Measurements from ENCODE around the gene ADAMTS7.
"Not testable (repeated sequence)": the region's sequence is repeated elsewhere in the genome, so short reads cannot be mapped to it uniquely, and the experiment has no call there.

ADAMTS7 gene

DNA sequence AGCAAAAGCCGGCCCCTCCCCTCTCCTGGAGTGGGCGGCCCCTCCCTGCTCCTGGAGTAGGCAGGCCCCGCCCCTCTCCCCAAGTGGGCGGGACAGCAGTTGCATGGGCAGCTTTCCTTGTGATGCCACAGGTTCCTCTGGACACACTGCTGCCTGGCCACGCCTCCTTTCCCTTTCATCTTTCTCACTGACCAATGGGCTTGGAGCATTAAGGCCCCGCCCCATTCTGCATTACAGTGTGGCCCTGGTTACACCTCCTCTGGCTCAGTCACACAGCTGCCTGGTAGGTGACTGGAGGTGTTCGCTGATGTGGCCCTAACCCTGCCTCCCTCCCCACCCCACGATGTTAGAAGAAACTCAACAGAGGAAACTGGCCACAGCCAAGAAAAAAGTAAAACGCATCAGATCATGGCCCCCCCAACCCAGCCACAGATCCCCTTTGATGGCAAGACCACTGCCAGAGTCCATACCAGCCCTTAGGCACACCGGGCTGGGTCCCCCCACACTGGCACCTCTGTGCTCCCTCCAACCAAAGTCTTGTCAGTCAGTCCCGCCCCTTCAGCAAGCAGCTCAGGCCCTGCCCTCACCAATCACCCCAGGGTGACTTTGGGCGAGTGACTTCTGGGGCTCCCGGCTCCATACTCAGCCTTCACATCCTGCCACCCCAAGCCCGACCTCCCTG lies 84.3 kb downstream of the ADAMTS7 start:
- DNase-seq (ENCODE audit: low read depth in 2 of 2) = no peak

DNA sequence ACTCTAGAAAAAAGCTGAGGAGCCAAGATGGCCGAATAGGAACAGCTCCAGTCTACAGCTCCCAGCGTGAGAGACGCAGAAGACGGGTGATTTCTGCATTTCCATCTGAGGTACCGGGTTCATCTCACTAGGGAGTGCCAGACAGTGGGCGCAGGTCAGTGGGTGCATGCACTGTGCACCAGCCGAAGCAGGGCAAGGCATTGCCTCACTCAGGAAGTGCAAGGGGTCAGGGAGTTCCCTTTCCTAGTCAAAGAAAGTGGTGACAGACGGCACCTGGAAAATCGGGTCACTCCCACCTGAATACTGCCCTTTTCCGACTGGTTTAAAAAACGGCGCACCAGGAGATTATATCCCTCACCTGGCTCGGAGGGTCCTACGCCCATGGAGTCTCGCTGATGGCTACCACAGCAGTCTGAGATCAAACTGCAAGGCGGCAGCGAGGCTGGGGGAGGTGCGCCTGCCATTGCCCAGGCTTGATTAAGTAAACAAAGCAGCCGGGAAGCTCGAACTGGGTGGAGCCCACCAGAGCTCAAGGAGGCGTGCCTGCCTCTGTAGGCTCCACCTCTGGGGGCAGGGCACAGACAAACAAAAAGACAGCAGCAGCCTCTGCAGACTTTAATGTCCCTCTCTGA lies 91.3 kb downstream of the ADAMTS7 start:
- DNase-seq (ENCODE audit: low read depth in 2 of 2) = not testable (repeated sequence)

DNA sequence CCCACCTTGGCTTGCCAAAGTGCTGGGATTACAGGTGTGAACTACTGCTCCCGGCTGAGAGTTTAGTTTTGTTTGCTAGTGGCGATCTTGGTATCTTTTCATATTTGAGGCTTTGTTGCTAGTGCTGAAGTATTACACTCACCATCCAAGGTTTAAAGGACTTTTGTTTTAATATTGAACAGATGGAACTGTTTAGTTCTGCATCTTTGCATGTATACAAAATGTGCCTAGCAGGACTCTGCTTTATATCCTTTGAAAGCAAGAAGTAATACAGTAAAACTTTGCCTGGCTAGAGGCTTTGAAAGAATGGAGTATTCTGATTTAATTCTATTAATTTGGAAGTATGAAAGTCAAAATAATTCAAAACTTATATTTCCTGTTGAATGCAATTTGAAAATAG lies 92.4 kb downstream of the ADAMTS7 start:
- DNase-seq (ENCODE audit: low read depth in 2 of 2) = no peak

DNA sequence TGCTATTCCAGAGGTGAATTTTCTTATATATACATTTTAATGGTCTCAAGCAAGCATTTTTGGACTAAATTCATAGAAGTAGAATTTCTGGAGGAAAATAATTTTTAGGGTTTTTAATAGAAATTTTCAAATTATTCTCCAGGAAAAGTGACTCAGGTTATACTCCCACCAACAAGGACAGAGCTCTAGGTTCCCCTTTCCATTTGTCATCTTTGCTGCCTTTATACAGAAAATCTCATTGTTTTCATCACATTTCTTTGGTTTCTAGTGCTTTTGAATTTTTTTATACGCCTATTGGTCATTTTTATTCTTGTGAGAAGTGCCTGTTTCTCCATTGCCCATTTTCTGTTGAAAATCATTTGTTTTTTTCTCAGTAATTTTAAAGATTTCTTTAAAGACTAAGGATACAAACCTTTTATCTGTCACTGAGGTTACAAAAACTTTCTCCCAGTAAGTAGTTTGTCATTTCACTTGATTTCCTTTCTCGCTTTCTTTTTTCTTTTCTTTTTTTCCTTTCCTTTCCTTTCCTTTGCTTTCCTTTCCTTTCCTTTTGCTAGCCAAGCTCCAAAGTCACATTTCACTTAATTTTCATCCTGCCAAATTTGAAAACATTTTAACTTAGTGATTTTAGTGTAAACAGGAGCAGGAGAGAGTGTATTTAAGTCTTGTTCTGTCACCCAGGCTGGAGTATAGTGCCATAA lies 93.2 kb downstream of the ADAMTS7 start:
- no peak for DNase-seq (ENCODE audit: low read depth in 2 of 2)

GRCh38 chr15:78716651-78717050 lies 94.6 kb downstream of the ADAMTS7 start:
- no peak for DNase-seq (ENCODE audit: low read depth in 2 of 2)

GRCh38 chr15:78715930-78716329 lies 95.3 kb downstream of the ADAMTS7 start:
- no peak for DNase-seq (ENCODE audit: low read depth in 2 of 2)

- DNase-seq (ENCODE audit: low read depth in 2 of 2) = no peak
These were observed 95.8 kb downstream of the ADAMTS7 start for GRCh38 chr15:78715434-78715833.

DNA sequence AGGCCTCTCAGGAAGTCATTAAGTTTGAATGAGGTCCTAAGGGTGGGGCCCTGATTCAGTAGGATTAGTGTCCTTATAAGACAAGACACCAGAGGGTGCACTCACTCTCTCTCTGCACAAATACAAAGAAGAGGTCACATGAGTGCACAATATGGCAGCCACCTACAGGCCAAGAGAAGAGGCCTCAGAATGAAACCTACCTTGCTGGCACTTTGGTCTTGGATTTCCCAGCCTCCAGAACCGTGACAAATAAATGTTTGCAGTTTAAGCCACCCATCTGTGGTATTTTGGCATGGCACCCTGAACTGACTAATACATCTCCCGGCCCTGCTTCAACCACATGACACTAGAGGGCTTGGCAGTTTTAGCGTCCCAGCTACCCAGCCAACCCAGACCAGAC lies 96.4 kb downstream of the ADAMTS7 start:
- no peak for DNase-seq (ENCODE audit: low read depth in 2 of 2)

DNA sequence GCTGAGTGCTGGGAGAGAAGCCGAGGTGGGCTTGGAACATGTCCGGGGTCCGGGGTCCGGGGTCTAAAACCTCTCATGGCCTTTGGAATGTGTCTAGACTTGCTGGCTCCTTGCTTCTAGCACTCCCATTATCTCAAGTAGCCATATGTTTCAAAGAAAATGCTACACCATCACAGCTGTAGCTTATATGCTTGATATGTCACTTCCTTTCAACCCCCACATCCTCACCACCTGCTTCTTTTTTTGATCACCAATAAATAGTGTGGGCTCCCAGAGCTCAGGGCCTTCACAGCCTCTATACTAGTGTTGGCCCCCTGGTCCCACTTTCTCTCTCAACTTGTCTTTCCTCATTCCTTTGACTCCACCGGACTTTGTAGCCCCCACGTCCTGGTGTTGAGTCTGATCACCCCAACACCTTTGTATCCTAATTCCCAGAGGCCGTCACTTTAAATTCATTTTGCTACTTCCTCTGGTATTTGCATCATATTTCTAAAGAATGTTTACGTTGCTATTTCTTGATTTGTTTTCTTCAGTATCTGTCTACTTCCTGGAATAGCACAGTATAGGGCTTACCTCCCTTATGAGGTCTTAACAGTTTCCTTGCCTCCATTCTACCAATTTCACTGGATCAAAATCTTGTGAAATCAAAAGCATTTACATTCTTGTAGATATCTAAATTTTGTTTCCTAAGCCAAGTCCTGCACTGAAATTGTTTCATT lies 98.3 kb downstream of the ADAMTS7 start:
- no peak for DNase-seq (ENCODE audit: low read depth in 2 of 2)

DNA sequence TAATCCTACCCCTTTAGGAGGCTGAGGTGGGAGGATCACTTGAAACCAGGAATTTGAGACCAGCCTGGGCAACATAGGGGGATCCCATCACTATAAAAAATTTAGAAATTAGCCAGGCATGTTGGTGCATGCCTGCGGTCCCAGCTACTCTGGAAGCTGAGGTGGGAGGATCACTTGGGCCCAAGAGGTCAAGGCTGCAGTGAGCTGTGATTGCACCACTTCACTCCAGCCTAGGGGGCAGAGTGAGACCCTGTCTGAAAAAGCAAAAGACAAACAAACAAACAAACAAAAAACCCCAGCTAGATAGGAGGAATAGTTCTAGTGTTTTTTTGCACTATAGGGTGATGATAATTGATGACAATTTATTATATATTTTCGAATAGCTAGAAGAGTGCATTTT lies 99.6 kb downstream of the ADAMTS7 start:
- no peak for DNase-seq (ENCODE audit: low read depth in 2 of 2)

DNA sequence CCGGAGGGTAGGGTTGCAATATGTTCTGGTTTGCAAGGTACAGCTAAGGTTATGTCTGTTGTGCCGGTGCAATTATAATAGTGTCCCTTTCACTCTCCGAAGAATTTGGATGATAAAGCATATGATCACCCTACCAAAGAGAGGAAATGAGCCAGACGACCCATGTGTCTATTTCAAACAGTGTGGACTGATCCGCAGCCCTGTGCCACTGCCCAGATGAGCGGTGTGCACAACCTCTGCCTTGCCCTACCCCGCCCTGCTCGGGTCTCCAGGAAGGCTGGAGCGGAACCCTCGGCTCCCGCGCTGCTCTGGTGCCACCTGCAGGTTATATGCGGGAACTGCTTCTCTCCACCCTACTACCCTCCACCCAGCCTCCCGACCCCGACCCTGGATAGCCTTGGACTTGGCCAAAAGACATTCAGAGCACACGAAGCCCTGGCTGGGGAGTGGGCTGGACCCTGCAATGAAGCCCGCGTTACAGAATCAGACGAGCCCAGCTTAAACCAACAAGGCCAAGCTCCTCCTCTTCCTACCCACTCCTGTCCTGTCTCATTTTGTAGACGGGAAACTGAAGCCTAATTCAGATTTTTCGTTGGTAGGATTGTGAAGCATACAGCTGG lies 101.9 kb downstream of the ADAMTS7 start:
- DNase-seq (ENCODE audit: low read depth in 2 of 2) = peak; percentile 40 to 42
